ENCODE results near the gene WDR46.
A peak's percentile ranks its signal among the peaks of the same experiment; 100 is the strongest.

The WDR46 gene

GRCh38 chr6:33259032-33259431, 30.0 kb downstream of the WDR46 start:
- no peak for DNase-seq

- DNase-seq, result no peak
These were observed 34.4 kb downstream of the WDR46 start for GRCh38 chr6:33254591-33254990.

- DNase-seq, result no peak
These were observed 36.3 kb downstream of the WDR46 start for GRCh38 chr6:33252759-33253158.

- no peak for DNase-seq
These were observed 37.5 kb downstream of the WDR46 start for GRCh38 chr6:33251395-33252012.

- DNase-seq, result no peak
These were observed 38.3 kb downstream of the WDR46 start for GRCh38 chr6:33250731-33251130.

- no peak for DNase-seq
These were observed 39.1 kb downstream of the WDR46 start for GRCh38 chr6:33249732-33250630.

- peak; percentile 85 to 99 (median 88) for DNase-seq
These were observed 39.9 kb downstream of the WDR46 start for GRCh38 chr6:33248932-33249731.

- DNase-seq, result peak in 2 of 4 experiments; percentile 35 to 67
These were observed 40.5 kb downstream of the WDR46 start for GRCh38 chr6:33248643-33248931.

GRCh38 chr6:33247977-33248642, 40.9 kb downstream of the WDR46 start:
- peak; percentile 81 to 92 (median 89) for DNase-seq

GRCh38 chr6:33243476-33243875, 45.6 kb downstream of the WDR46 start:
- DNase-seq, result no peak

GRCh38 chr6:33241968-33242367, 47.1 kb downstream of the WDR46 start:
- DNase-seq, result no peak

- no peak for DNase-seq
These were observed 51.3 kb downstream of the WDR46 start for GRCh38 chr6:33237741-33238140.

GRCh38 chr6:33236852-33237251, 52.2 kb downstream of the WDR46 start:
- DNase-seq, result no peak

GRCh38 chr6:33236328-33236727, 52.7 kb downstream of the WDR46 start:
- no peak for DNase-seq

- no peak for DNase-seq
These were observed 53.8 kb downstream of the WDR46 start for GRCh38 chr6:33235221-33235634.
